HTERT RPE-1 (cell line): Measurements from ENCODE around the gene DPP6.

Source experiments
- in situ Hi-C: fragments of 300-500 bp; cut with MboI; formaldehyde crosslinking; loops from 4 replicates; pipeline ENCODE4 v1.14.3; 2020; ENCODE audit warnings: low sequenced_read_pairs

Gene DPP6

GRCh38 chr7:154394804-154395203, 342.6 kb downstream of the DPP6 start:
- in situ Hi-C loops = no loop called here

GRCh38 chr7:154406312-154406711, 354.1 kb downstream of the DPP6 start:
- in situ Hi-C loops = no loop called here

- in situ Hi-C loops = no loop called here
Observed at GRCh38 chr7:154409703-154410311, 357.6 kb downstream of the DPP6 start.

- in situ Hi-C loops = no loop called here
Observed at GRCh38 chr7:154412105-154412504, 359.9 kb downstream of the DPP6 start.

GRCh38 chr7:154415709-154416399, 363.7 kb downstream of the DPP6 start:
- in situ Hi-C loops = no loop called here

GRCh38 chr7:154416714-154417113, 364.5 kb downstream of the DPP6 start:
- in situ Hi-C loops = no loop called here

- in situ Hi-C loops = no loop called here
Observed at GRCh38 chr7:154419344-154419743, 367.1 kb downstream of the DPP6 start.

- in situ Hi-C loops = no loop called here
Observed at GRCh38 chr7:154423231-154423630, 371.0 kb downstream of the DPP6 start.

GRCh38 chr7:154424350-154424749, 372.2 kb downstream of the DPP6 start:
- in situ Hi-C loops = no loop called here

- in situ Hi-C loops = no loop called here
Observed at GRCh38 chr7:154425271-154425670, 373.1 kb downstream of the DPP6 start.

GRCh38 chr7:154426778-154427177, 374.6 kb downstream of the DPP6 start:
- in situ Hi-C loops = no loop called here

- in situ Hi-C loops = no loop called here
Observed at GRCh38 chr7:154427533-154427932, 375.3 kb downstream of the DPP6 start.

GRCh38 chr7:154429666-154430404, 377.6 kb downstream of the DPP6 start:
- in situ Hi-C loops = no loop called here

- in situ Hi-C loops = no loop called here
Observed at GRCh38 chr7:154430640-154431039, 378.4 kb downstream of the DPP6 start.

GRCh38 chr7:154431045-154431444, 378.8 kb downstream of the DPP6 start:
- in situ Hi-C loops = no loop called here

GRCh38 chr7:154433632-154434598, 381.7 kb downstream of the DPP6 start:
- in situ Hi-C loops = no loop called here

- in situ Hi-C loops = no loop called here
Observed at GRCh38 chr7:154436560-154436959, 384.4 kb downstream of the DPP6 start.

- in situ Hi-C loops = no loop called here
Observed at GRCh38 chr7:154437234-154437633, 385.0 kb downstream of the DPP6 start.

- in situ Hi-C loops = no loop called here
Observed at GRCh38 chr7:154438571-154439367, 386.6 kb downstream of the DPP6 start.

GRCh38 chr7:154440058-154440457, 387.9 kb downstream of the DPP6 start:
- in situ Hi-C loops = no loop called here
